Endothelial cell (in vitro differentiated cells): ENCODE data around the gene FAM216B. TPM values are rescaled to one million over a fixed set of nuclear protein-coding genes. Genes with fewer than 3 reads are reported as not detected.

Experiments used
- total RNA-seq: library from RNA; stranded (reverse); fragmentation: NEBNext Ultra II Directional; extraction: Animal tissue kit (Norgen Biotek cat#: 25700); gene quantifications from one replicate; pipeline ENCODE4 v1.2.1, GENCODE V29; 2021; ENCODE audit not compliant: unreplicated experiment

Gene FAM216B
- total RNA-seq, 1 donor from 2014 or later, result not detected

Other genes starting within 250 kb of the FAM216B start
- 0.21 TPM for gene TNFSF11, start 207.4 kb upstream of the FAM216B start, total RNA-seq
- gene EPSTI1, start 210.7 kb downstream of the FAM216B start, total RNA-seq, result 0.77 TPM
- gene DNAJC15, start 242.0 kb downstream of the FAM216B start, total RNA-seq, result 13.9 TPM